Muscle layer of colon (tissue), 2 donors: ENCODE measurements around the gene PLET1.

Experiments used
- H3K27ac ChIP-seq: one replicate; pipeline ENCODE4 v1.7.0; 2013; ENCODE audit warnings: low read depth, mild to moderate bottlenecking, low read length, moderate library complexity
- H3K27me3 ChIP-seq, 2 donors: one replicate each; pipeline ENCODE4 v1.7.0; 2013; ENCODE audit warnings: low read length in 2 of 2, mild to moderate bottlenecking in 2 of 2; ENCODE audit not compliant: insufficient read depth in 2 of 2, control insufficient read depth in 1 of 2
- H3K36me3 ChIP-seq: one replicate; pipeline ENCODE4 v1.7.0; 2013; ENCODE audit warnings: mild to moderate bottlenecking, low read length; ENCODE audit not compliant: insufficient read depth
- H3K4me1 ChIP-seq: one replicate; pipeline ENCODE4 v1.7.0; 2013; ENCODE audit warnings: mild to moderate bottlenecking, low read length; ENCODE audit not compliant: insufficient read depth
- H3K4me3 ChIP-seq, 2 donors: one replicate each; pipeline ENCODE4 v1.7.0; 2013; ENCODE audit warnings: low read length in 2 of 2, low read depth in 1 of 2, mild to moderate bottlenecking in 1 of 2, moderate library complexity in 1 of 2
- H3K9ac ChIP-seq: one replicate; pipeline ENCODE4 v1.7.0; 2013; ENCODE audit warnings: low read length
- H3K9me3 ChIP-seq: one replicate; pipeline ENCODE4 v1.7.0; 2013; ENCODE audit warnings: mild to moderate bottlenecking, low read length
- donor health status: abdominal sarcoma.
- donor health status: Adenocarcinoma of cecum.

Gene PLET1, protein sequence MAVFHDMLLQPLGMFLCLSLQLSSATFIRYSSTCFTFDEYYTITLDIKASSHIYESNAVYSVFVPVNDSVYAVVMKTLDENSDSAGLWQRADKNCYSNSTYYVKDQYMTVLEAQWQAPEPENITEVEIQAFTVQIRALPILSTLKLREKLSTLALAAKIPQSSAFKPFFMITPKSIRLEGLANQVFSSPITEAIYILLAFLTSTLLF

DNA sequence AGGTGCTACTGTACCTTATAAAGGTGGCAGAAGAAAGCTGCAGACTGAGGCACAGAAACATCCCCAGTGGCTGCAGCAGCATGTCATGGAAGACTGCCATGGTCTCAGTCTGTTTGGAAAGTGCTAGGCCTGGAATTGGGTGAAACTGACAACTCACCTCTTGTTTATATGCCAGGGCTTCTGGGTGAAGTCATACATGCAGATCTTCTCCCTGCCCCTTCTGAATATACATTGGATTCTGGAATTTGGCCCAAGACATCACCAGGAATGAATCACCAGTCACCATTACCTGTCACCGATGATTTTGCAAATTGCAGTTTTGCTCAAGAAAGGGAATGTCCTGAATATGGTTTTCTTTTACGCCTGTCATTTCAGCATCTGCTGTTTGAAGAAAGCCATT lies at the start of gene PLET1:
Gene PLET1 (minus strand): TSS at position 371 of the 400 bp plus-strand sequence. CDS start 271 bp downstream, at position 100.
- no peaks in the 10 kb centered on the region for H3K27me3 ChIP-seq
- no peak within 1 kb of the TSS for H3K9ac ChIP-seq
- peaks cover 7% of the 10 kb centered on the region for H3K4me1 ChIP-seq
- no peaks in the 10 kb centered on the region for H3K36me3 ChIP-seq
- no peak within 1 kb of the TSS for H3K27ac ChIP-seq
- H3K9me3 ChIP-seq = no peaks in the 10 kb centered on the region
- no peak within 1 kb of the TSS for H3K4me3 ChIP-seq

DNA sequence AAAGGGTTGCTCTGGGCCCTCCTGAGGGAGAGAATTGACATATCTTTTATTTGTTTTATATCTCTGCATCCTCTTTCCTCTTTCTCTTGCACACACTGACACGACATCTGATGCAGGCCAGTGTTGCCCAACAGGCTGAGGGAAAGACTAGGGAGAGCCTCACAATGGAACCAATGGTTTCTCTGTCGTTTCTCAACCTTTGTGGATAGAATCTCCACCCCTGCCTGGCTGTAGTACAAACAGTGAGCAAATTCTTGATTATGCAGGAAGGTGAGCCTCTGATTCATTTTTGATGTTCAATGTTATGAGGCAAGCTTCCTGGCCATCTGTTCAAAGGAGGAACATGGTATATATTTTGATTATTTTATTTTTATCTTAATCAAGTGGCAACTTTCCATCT lies 49.8 kb upstream of the PLET1 start:
- H3K9me3 ChIP-seq = no peaks in the 10 kb centered on the region
- no peaks in the 10 kb centered on the region for H3K27me3 ChIP-seq
- no peaks in the 10 kb centered on the region for H3K36me3 ChIP-seq
- no peak overlapping the region for H3K4me3 ChIP-seq
- no peak overlapping the region for H3K9ac ChIP-seq
- no peaks in the 10 kb centered on the region for H3K4me1 ChIP-seq
- no peak overlapping the region for H3K27ac ChIP-seq

DNA sequence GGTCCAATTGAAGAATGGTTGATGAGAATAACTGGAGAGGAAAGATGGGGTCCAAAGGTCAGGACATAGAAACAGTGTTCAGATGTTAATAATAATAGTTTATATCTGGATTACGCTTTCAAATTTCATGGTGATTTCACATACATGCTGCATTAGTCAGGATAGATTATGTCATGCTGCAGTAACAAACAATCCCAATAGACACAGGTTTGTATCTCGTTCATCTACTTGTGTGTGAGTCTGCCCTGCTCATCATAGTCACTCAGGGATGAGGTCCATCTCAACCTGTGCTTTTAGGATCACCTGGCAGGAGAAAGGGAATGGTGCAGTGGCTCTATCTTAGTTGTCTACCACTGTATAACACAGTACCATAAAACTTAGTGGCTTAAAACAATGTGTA lies 48.0 kb upstream of the PLET1 start:
- Histone ChIP-seq H3K36me3 (no peaks in the 10 kb centered on the region), H3K9me3 (no peaks in the 10 kb centered on the region), H3K4me1 (no peaks in the 10 kb centered on the region)

DNA sequence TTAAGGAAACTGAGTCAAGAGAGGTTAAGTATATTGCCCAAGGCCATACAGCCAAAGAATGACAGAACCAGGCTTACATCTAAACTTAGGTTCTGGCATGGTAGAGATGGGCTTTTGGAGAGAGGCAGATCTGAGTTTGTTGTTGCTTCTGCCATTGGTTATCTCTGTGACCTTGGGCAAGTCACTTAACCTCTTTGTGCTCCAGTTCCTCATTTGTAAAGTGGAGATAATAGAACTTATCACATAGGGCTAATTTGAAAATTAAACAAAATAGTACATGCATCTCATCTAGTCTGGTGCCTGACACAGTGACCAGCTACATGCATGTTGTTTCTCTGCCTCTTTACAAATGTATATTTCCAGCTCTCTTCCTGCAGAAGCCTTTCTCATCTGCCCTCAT lies 47.0 kb upstream of the PLET1 start:
- Histone ChIP-seq H3K36me3 (no peaks in the 10 kb centered on the region), H3K4me3 (no peak overlapping the region), H3K9ac (no peak overlapping the region), H3K27ac (no peak overlapping the region), H3K27me3 (no peaks in the 10 kb centered on the region), H3K9me3 (no peaks in the 10 kb centered on the region), H3K4me1 (peaks cover under 1% of the 10 kb centered on the region)

More for the DNA sequence above, 48.0 kb upstream of the PLET1 start:
- no peak overlapping the region for H3K4me3 ChIP-seq
- H3K27me3 ChIP-seq = no peaks in the 10 kb centered on the region
- no peak overlapping the region for H3K27ac ChIP-seq
- no peak overlapping the region for H3K9ac ChIP-seq

DNA sequence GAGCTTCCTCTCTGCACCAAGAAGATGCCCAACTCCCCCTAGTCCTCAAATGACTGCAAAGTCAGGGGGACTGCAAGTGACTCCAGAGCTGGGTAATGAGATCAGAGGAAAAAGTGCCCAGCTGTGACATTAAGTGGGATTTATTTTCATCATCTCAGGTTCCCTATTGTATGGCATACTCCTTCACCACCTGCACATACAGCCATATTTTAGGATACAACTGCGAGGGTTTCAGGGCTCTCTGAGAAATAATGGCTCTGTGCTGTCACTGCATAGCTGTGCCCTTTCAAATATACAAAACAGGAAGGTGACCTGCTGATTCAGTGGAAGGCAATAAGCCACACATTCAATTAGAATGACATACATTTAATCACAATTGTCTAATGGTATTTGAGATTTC lies 45.6 kb upstream of the PLET1 start:
- H3K36me3 ChIP-seq = no peaks in the 10 kb centered on the region
- H3K27me3 ChIP-seq = no peaks in the 10 kb centered on the region
- H3K27ac ChIP-seq = no peak overlapping the region
- no peak overlapping the region for H3K4me3 ChIP-seq
- H3K4me1 ChIP-seq = peaks cover 7% of the 10 kb centered on the region
- no peaks in the 10 kb centered on the region for H3K9me3 ChIP-seq
- H3K9ac ChIP-seq = no peak overlapping the region

DNA sequence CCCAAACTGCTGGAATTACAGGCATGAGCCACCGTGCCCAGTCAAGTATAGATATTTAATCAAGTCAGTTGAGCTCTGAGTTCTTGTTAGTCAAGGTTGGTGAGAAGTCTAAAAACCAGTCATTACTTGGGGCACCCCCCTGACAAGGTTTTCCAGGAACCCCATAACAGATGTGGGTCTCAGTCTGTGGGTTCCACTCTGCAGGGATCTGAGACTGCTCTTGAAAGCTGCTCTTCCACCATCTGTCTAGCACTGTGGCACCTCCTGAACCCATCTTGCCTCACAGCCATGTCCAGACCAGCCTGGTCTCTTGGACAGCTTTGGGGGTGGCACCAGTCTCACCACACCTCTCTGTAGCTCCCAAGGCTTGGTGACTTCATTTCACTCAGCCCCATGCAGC lies 44.3 kb upstream of the PLET1 start:
- Histone ChIP-seq H3K27me3 (no peaks in the 10 kb centered on the region), H3K27ac (no peak overlapping the region), H3K36me3 (no peaks in the 10 kb centered on the region), H3K9me3 (no peaks in the 10 kb centered on the region), H3K4me3 (no peak overlapping the region), H3K9ac (no peak overlapping the region), H3K4me1 (peaks cover 7% of the 10 kb centered on the region)

DNA sequence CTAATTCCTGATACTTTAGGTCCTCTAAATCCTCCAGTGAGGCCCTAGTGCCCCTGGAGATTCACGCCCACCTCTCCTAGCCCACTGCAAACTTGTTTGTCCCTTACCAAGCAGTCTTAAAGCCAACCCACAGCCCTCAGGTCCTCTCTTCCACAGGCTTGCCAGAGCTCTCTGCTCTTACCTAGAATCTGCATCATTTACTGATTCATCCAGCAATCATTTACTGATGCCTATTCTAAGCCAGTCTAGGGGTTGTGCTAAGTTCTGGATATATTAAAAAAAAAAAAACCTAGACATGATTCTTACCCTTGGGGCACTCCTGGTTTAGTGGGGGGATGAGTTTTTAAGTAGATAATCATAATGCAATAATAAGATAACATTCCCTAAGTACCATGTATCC lies 43.0 kb upstream of the PLET1 start:
- Histone ChIP-seq H3K36me3 (no peaks in the 10 kb centered on the region), H3K27ac (no peak overlapping the region), H3K4me3 (no peak overlapping the region), H3K9ac (no peak overlapping the region), H3K27me3 (no peaks in the 10 kb centered on the region), H3K4me1 (peaks cover 13% of the 10 kb centered on the region), H3K9me3 (no peaks in the 10 kb centered on the region)

DNA sequence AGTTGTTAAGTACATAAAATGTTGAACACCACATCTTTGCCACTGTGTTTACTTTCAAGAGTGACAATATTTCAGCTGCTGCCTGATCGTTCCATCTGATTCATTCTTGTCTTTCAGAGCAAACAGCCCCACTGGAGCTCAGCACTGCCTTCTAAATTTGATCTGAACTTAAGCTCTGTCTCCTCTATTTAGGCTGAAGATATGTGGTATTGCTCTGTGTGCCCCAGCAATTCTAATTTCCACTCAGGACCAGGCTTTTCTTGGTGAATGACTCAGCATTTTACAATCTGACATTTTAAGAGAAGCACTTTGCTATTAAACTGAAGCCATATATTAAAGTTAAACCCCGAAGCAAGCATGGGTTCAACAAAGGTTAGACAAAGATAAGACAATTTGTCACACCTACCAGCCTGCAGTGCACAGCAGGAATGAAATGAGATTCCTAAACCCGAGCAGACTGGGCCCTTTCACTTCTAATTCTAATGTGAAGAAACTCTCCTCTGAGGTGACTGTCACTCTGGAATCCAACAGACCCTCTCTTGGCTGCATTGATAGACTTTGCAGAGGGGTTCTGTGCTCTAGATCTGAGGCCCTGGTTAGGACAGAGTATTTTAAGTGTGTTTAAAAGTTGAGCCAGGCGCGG lies 41.7 kb upstream of the PLET1 start:
- Histone ChIP-seq H3K27ac (no peak overlapping the region), H3K4me3 (no peak overlapping the region), H3K27me3 (no peaks in the 10 kb centered on the region), H3K4me1 (peaks cover 16% of the 10 kb centered on the region), H3K9ac (no peak overlapping the region), H3K9me3 (no peaks in the 10 kb centered on the region), H3K36me3 (no peaks in the 10 kb centered on the region)

DNA sequence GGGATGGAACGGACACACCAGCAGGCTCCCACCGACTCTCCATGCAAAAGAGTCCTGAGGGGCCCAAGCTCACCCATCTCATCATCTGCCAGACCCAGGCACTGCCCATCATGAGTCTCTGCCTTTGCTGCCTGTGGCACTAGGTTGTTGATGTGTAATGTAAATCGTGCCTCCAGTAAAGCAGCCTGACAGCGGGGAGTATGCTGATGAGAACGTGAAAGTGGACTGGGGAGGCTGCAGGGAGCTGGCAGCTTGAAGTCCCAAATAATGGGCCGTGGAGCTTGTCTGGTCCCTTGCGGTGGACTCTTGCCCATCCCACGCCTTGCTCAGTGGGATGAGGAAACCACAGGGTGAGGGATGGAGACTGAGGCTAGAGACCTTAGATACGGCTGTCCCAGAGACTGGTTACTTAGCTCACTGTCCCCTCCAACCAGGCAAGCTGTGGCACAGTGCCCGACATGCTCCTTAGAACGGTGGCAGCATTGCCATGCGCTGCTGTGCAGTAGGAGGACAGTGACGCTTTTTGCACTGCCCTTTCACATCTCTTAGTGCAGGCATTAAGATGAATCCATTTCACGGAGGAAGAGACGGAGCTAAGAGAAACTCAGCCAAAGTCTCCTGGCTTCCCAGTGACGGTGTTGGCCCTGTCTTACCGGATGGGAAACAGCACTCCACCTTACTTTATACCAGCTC lies 39.6 kb upstream of the PLET1 start:
- Histone ChIP-seq H3K4me3 (no peak overlapping the region), H3K36me3 (no peaks in the 10 kb centered on the region), H3K9me3 (no peaks in the 10 kb centered on the region), H3K27me3 (no peaks in the 10 kb centered on the region), H3K4me1 (peaks cover 16% of the 10 kb centered on the region), H3K27ac (no peak overlapping the region), H3K9ac (no peak overlapping the region)

DNA sequence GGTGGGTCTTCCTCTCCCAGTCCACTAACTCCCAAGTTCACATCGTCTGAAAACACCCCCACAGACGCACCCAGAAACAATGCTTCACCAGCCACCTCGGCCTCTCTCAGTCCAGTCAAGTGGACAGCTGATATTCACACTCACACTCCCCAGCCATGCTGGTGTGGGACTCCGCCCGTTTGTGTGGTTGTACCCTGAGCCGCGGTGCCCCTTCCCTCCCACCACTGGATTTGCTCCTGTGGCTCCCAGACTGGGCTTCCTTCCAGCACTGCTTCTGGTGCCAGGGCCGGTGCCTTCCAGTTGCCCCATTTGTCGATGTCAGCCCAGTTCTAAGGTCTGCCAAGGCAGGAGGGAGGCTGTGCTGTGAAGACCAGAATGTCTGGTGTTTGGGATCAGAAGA lies 37.9 kb upstream of the PLET1 start:
- Histone ChIP-seq H3K4me1 (peaks cover 22% of the 10 kb centered on the region), H3K27me3 (no peaks in the 10 kb centered on the region), H3K4me3 (no peak overlapping the region), H3K9me3 (no peaks in the 10 kb centered on the region), H3K36me3 (peaks cover 5% of the 10 kb centered on the region), H3K9ac (no peak overlapping the region), H3K27ac (no peak overlapping the region)

DNA sequence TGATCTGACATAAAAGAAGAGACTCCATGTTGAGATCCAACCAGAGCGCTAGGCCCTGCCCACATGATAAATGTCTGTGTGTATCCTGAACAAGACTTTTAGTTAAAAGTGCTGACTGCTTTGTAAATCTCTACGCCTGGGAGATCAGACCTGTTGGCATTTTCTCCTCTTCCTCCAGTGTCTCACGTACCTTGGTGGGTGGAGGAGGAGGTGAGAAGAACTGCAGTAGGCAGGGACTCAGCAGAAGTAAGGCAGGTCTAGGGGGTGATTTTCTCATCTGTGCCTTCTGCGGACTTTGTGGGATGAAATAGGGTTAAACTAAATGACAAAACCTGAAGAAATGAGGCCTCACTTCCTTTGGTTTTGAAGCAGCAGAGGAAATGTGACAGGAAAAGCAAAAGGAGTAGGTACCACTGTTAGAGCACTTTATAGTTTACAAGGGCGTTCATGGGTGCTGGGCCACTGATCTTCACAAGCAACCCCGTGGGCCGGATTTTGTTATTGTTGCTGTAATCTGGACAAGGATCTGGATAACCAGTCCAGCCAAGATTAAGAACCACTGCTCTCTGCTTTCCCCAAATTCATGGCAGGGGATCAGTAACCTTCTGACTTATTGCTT lies 36.7 kb upstream of the PLET1 start:
- no peak overlapping the region for H3K27ac ChIP-seq
- no peak overlapping the region for H3K9ac ChIP-seq
- no peak overlapping the region for H3K4me3 ChIP-seq
- H3K9me3 ChIP-seq = no peaks in the 10 kb centered on the region
- peaks cover 6% of the 10 kb centered on the region for H3K36me3 ChIP-seq
- H3K4me1 ChIP-seq = peaks cover 26% of the 10 kb centered on the region
- H3K27me3 ChIP-seq = no peaks in the 10 kb centered on the region
